ENCODE data around the gene MYLK3.

- TF ChIP-seq POLR2AphosphoS5 (IDR thresholded peaks at IDR 0.05; ENCODE audit: low read depth, low read length): no peak
- no peak for TF ChIP-seq TAF1 (IDR thresholded peaks at IDR 0.05; ENCODE audit: borderline replicate concordance, low read depth, low read length)
- TF ChIP-seq POLR2A (IDR thresholded peaks at IDR 0.05; ENCODE audit: low read depth, low read length): no peak
Measured at GRCh38 chr16:46762583-46762982, 14.4 kb upstream of the MYLK3 start.
